Upper lobe of left lung (tissue), 6 donors: ENCODE results near the gene NAV2. TPM values are rescaled to one million over a fixed set of nuclear protein-coding genes. Genes with fewer than 3 reads are reported as not detected.

ENCODE experiments used
- ATAC-seq, 2 donors: fragments of 200-7000 bp; cut with Tn5 transposase; one replicate each; pipeline ENCODE4 v1.9.1; 2022; ENCODE audit warnings: mild to moderate bottlenecking in 2 of 2, moderate library complexity in 2 of 2; ENCODE audit not compliant: low FRiP score in 2 of 2
- DNase-seq, 2 donors: peaks; one replicate each; pipeline ENCODE4 v3.0.0-alpha.2; 2019 to 2020
- H3K27ac ChIP-seq, 4 donors: fragments of 200-600 bp; sonication (generic); one replicate each; pipeline ENCODE4 v1.5.1; 2016 to 2019
- H3K27me3 ChIP-seq, 4 donors: fragments of 200-600 bp; sonication (generic); one replicate each; pipeline ENCODE4 v1.5.1; 2017 to 2019
- H3K36me3 ChIP-seq, 4 donors: fragments of 200-600 bp; sonication (generic); one replicate each; pipeline ENCODE4 v1.5.1; 2016 to 2019
- H3K4me1 ChIP-seq, 4 donors: fragments of 200-600 bp; sonication (generic); one replicate each; pipeline ENCODE4 v1.5.1; 2018 to 2019
- H3K4me3 ChIP-seq, 4 donors: fragments of 200-600 bp; sonication (generic); one replicate each; pipeline ENCODE4 v1.5.1; 2017 to 2019; ENCODE audit warnings: mild to moderate bottlenecking in 2 of 4, moderate library complexity in 1 of 4
- H3K9me3 ChIP-seq, 4 donors: fragments of 200-600 bp; sonication (generic); one replicate each; pipeline ENCODE4 v1.5.1; 2018 to 2019
- CTCF ChIP-seq, 6 experiments: fragments of 450-650 bp in 4 of 6; fragments of 200-600 bp in 2 of 6; sonication (generic) in 2 of 6; IDR thresholded peaks; one replicate each; pipeline ENCODE4 v1.5.1; 2016 to 2019; ENCODE audit warnings: antibody characterized with exemption in 6 of 6
- EP300 ChIP-seq, 4 donors: sonication (generic); formaldehyde crosslinking; IDR thresholded peaks; one replicate each; pipeline ENCODE4 v1.5.1; 2017; ENCODE audit warnings: antibody characterized with exemption in 4 of 4, control low read depth in 2 of 4
- POLR2A ChIP-seq, 4 donors: fragments of 450-650 bp; IDR thresholded peaks; one replicate each; pipeline ENCODE4 v1.5.1; 2016 to 2017; ENCODE audit warnings: antibody characterized with exemption in 4 of 4, mild to moderate bottlenecking in 2 of 4
- POLR2AphosphoS5 ChIP-seq, 2 donors: sonication (generic); formaldehyde crosslinking; IDR thresholded peaks; one replicate each; pipeline ENCODE4 v1.5.1; 2017; ENCODE audit warnings: antibody characterized with exemption in 2 of 2
- WGBS, 2 donors: methylation state at CpG; one replicate each; pipeline ENCODE4 v1.1.5; 2017 to 2018; 5-methylcytosine and 5-hydroxymethylcytosine counted together
- total RNA-seq, 6 donors: library from RNA; depleted of rRNA in 4 of 6; stranded (reverse); fragments of >200 nt in 4 of 6; gene quantifications; one replicate each; pipeline versions ENCODE4 v1.1.0 to v1.2.1, GENCODE V29; 2016 to 2021
- donor health status: DM: no; HTN: no; CAD: no; lungs with moderate emphysema.
- donor health status: DM: no; HTN: yes; CAD: no; lungs with severe emphysema.

Gene NAV2
- total RNA-seq, 6 donors from 2014 or later: 40.5 to 61.4 (median 52.3) TPM

GRCh38 chr11:19931141-19931770 lies 218.6 kb downstream of the NAV2 start:
- DNase-seq (peak in 1 of 2 donors; percentile 32), ATAC-seq (peak in 1 of 2 donors; percentile 25)
- Histone ChIP-seq H3K27me3 (no peaks in the 10 kb centered on the region), H3K36me3 (peaks cover 0 to 20% (median 12%) of the 10 kb centered on the region in 4 donors), H3K9me3 (no peaks in the 10 kb centered on the region), H3K4me3 (no peak overlapping the region), H3K27ac (no peak overlapping the region), H3K4me1 (peaks cover 0 to 3% (median 0%) of the 10 kb centered on the region in 4 donors)
- 83 to 89% methylated on average over 13 to 14 of the region's 14 CpGs for WGBS, 2 donors
- TF ChIP-seq EP300 (IDR thresholded peaks at IDR 0.05): no peak
- TF ChIP-seq POLR2A (IDR thresholded peaks at IDR 0.05): no peak
- TF ChIP-seq POLR2AphosphoS5 (IDR thresholded peaks at IDR 0.05): no peak
- no peak for TF ChIP-seq CTCF (IDR thresholded peaks at IDR 0.05)

- WGBS, 2 donors: 66 to 75% methylated on average over 7 of the region's 7 CpGs
- H3K27me3 ChIP-seq: no peaks in the 10 kb centered on the region
- peaks cover 0 to 3% (median 0%) of the 10 kb centered on the region in 4 donors for H3K4me1 ChIP-seq
- no peaks in the 10 kb centered on the region for H3K9me3 ChIP-seq
- DNase-seq (no peak), ATAC-seq (peak in 1 of 2 donors; percentile 8)
- H3K36me3 ChIP-seq: peaks cover 0 to 26% (median 15%) of the 10 kb centered on the region in 4 donors
- H3K4me3 ChIP-seq: no peak overlapping the region
- no peak overlapping the region for H3K27ac ChIP-seq
- TF ChIP-seq CTCF (IDR thresholded peaks at IDR 0.05) (no peak), EP300 (IDR thresholded peaks at IDR 0.05) (no peak), POLR2AphosphoS5 (IDR thresholded peaks at IDR 0.05) (no peak), POLR2A (IDR thresholded peaks at IDR 0.05) (no peak)
These were observed 219.2 kb downstream of the NAV2 start for GRCh38 chr11:19931771-19932369.

- no peak overlapping the region for H3K4me3 ChIP-seq
- 96 to 97% methylated on average over 17 to 20 of the region's 20 CpGs for WGBS, 2 donors
- DNase-seq (peak in 1 of 2 donors; percentile 44), ATAC-seq (no peak)
- TF ChIP-seq CTCF (IDR thresholded peaks at IDR 0.05) (no peak), EP300 (IDR thresholded peaks at IDR 0.05) (no peak), POLR2AphosphoS5 (IDR thresholded peaks at IDR 0.05) (no peak), POLR2A (IDR thresholded peaks at IDR 0.05) (no peak)
- H3K36me3 ChIP-seq: peaks cover 0 to 27% (median 15%) of the 10 kb centered on the region in 4 donors
- peaks cover 0 to 3% (median 0%) of the 10 kb centered on the region in 4 donors for H3K4me1 ChIP-seq
- no peaks in the 10 kb centered on the region for H3K9me3 ChIP-seq
- H3K27me3 ChIP-seq: no peaks in the 10 kb centered on the region
- H3K27ac ChIP-seq: no peak overlapping the region
These were observed 220.6 kb downstream of the NAV2 start for GRCh38 chr11:19933132-19933735.

- Histone ChIP-seq H3K4me1 (peaks cover 0 to 3% (median 0%) of the 10 kb centered on the region in 4 donors), H3K9me3 (no peaks in the 10 kb centered on the region), H3K4me3 (no peak overlapping the region), H3K27ac (no peak overlapping the region), H3K36me3 (peaks cover 0 to 27% (median 15%) of the 10 kb centered on the region in 4 donors), H3K27me3 (no peaks in the 10 kb centered on the region)
- ATAC-seq: no peak
- no peak for DNase-seq
- WGBS, 2 donors: 83 to 85% methylated on average over 9 to 12 of the region's 12 CpGs
- no peak for TF ChIP-seq CTCF (IDR thresholded peaks at IDR 0.05)
- no peak for TF ChIP-seq POLR2A (IDR thresholded peaks at IDR 0.05)
- no peak for TF ChIP-seq POLR2AphosphoS5 (IDR thresholded peaks at IDR 0.05)
- TF ChIP-seq EP300 (IDR thresholded peaks at IDR 0.05): no peak
These were observed 221.3 kb downstream of the NAV2 start for GRCh38 chr11:19933801-19934488.
